Left lung (tissue), 10 donors: ENCODE results near the gene SH3PXD2B. TPM values are rescaled to one million over a fixed set of nuclear protein-coding genes. Genes with fewer than 3 reads are reported as not detected.
"Not testable (repeated sequence)": the region's sequence is repeated elsewhere in the genome, so short reads cannot be mapped to it uniquely, and the experiment has no call there.

ENCODE experiments used
- ATAC-seq: fragments of 200-7000 bp; cut with Tn5 transposase; one replicate; pipeline ENCODE4 v1.9.1; 2020; ENCODE audit warnings: moderate library complexity
- DNase-seq, 4 donors: peaks; one replicate each; pipeline ENCODE4 v3.0.0-alpha.2; 2013 to 2020
- H3K27ac ChIP-seq, 2 donors: fragments of 200-600 bp; sonication (generic) in 1 of 2; one replicate each; pipeline versions ENCODE4 v1.5.0 to v1.8.0; 2020 to 2021
- H3K27me3 ChIP-seq, 2 donors: fragments of 200-600 bp; sonication (generic) in 1 of 2; one replicate each; pipeline versions ENCODE4 v1.5.0 to v1.8.0; 2020 to 2021
- H3K36me3 ChIP-seq, 2 donors: fragments of 200-600 bp; sonication (generic) in 1 of 2; one replicate each; pipeline versions ENCODE4 v1.5.0 to v1.8.0; 2020 to 2021
- H3K4me1 ChIP-seq, 2 donors: fragments of 200-600 bp; one replicate each; pipeline ENCODE4 v1.8.0; 2021
- H3K4me3 ChIP-seq, 2 donors: fragments of 200-600 bp; sonication (generic) in 1 of 2; one replicate each; pipeline versions ENCODE4 v1.5.0 to v1.8.0; 2020 to 2021; ENCODE audit warnings: mild to moderate bottlenecking in 1 of 2
- H3K9me3 ChIP-seq, 2 donors: fragments of 200-600 bp; sonication (generic) in 1 of 2; one replicate each; pipeline versions ENCODE4 v1.5.0 to v1.8.0; 2020 to 2021
- CTCF ChIP-seq, 2 donors: fragments of 200-600 bp; sonication (generic) in 1 of 2; IDR thresholded peaks; one replicate each; pipeline versions ENCODE4 v1.5.0 to v1.8.0; 2021; ENCODE audit warnings: antibody characterized with exemption in 2 of 2
- intact Hi-C, 2 donors: fragments of 100-400 bp; cut with DNase I; formaldehyde crosslinking; loops; one replicate each; pipeline versions ENCODE4 v1.11.2 to v1.14.2; 2022
- polyA plus RNA-seq, 6 donors: library from polyadenylated mRNA; unstranded; fragments of 120-200 nt; gene quantifications; one replicate each; pipeline ENCODE4 v1.2.1, GENCODE V29; 2013; ENCODE audit not compliant: insufficient read length in 6 of 6
- total RNA-seq, 2 donors: library from RNA; stranded (reverse); fragmentation: NEBNext Ultra II Directional; extraction: Animal tissue kit (Norgen Biotek cat#: 25700); gene quantifications; one replicate each; pipeline ENCODE4 v1.2.1, GENCODE V29; 2021
- donor health status: DM: no; HTN: yes; CAD: no.
- donor health status: DM: no; HTN: no; CAD: no.

The SH3PXD2B gene
- total and polyA plus RNA-seq, 8 donors = 35.4 to 57.5 (median 43.8) TPM

- peaks cover 0 to 97% of the 10 kb centered on the region in 2 donors for H3K36me3 ChIP-seq
- H3K4me1 ChIP-seq = no peaks in the 10 kb centered on the region
- H3K27me3 ChIP-seq = no peaks in the 10 kb centered on the region
- H3K9me3 ChIP-seq = no peaks in the 10 kb centered on the region
- no peak overlapping the region for H3K27ac ChIP-seq
- TF ChIP-seq CTCF (IDR thresholded peaks at IDR 0.05) = no peak
- intact Hi-C loops = no loop called here
- no peak for ATAC-seq
- no peak overlapping the region for H3K4me3 ChIP-seq
- no peak for DNase-seq
Measured at GRCh38 chr5:172353846-172354245, 100.5 kb downstream of the SH3PXD2B start.

- no peak for DNase-seq
- no peak overlapping the region for H3K4me3 ChIP-seq
- no peak for TF ChIP-seq CTCF (IDR thresholded peaks at IDR 0.05)
- no peak for ATAC-seq
- no peak overlapping the region for H3K27ac ChIP-seq
- peaks cover 0 to 93% of the 10 kb centered on the region in 2 donors for H3K36me3 ChIP-seq
- H3K27me3 ChIP-seq = no peaks in the 10 kb centered on the region
- no peaks in the 10 kb centered on the region for H3K9me3 ChIP-seq
- intact Hi-C loops = no loop called here
- no peaks in the 10 kb centered on the region for H3K4me1 ChIP-seq
Measured at GRCh38 chr5:172353271-172353812, 101.0 kb downstream of the SH3PXD2B start.

GRCh38 chr5:172352526-172352925, 101.8 kb downstream of the SH3PXD2B start:
- DNase-seq, ATAC-seq, intact Hi-C loops, H3K27me3 ChIP-seq, H3K27ac ChIP-seq, H3K4me3 ChIP-seq, H3K4me1 ChIP-seq, H3K9me3 ChIP-seq: not testable (repeated sequence)
- peaks cover 0 to 93% of the 10 kb centered on the region in 2 donors for H3K36me3 ChIP-seq

- Histone ChIP-seq H3K4me1 (no peaks in the 10 kb centered on the region), H3K4me3 (no peak overlapping the region), H3K27me3 (no peaks in the 10 kb centered on the region), H3K36me3 (peaks cover 0 to 95% of the 10 kb centered on the region in 2 donors), H3K27ac (no peak overlapping the region), H3K9me3 (no peaks in the 10 kb centered on the region)
- no peak for ATAC-seq
- intact Hi-C loops = no loop called here
- no peak for DNase-seq
- no peak for TF ChIP-seq CTCF (IDR thresholded peaks at IDR 0.05)
Measured at GRCh38 chr5:172351240-172351778, 103.0 kb downstream of the SH3PXD2B start.

- no peak for DNase-seq
- no peaks in the 10 kb centered on the region for H3K4me1 ChIP-seq
- H3K9me3 ChIP-seq = no peaks in the 10 kb centered on the region
- H3K27ac ChIP-seq = no peak overlapping the region
- no peak for TF ChIP-seq CTCF (IDR thresholded peaks at IDR 0.05)
- intact Hi-C loops = no loop called here
- no peaks in the 10 kb centered on the region for H3K27me3 ChIP-seq
- no peak overlapping the region for H3K4me3 ChIP-seq
- no peak for ATAC-seq
- peaks cover 0 to 95% of the 10 kb centered on the region in 2 donors for H3K36me3 ChIP-seq
Measured at GRCh38 chr5:172350212-172351181, 103.8 kb downstream of the SH3PXD2B start.

- intact Hi-C loops, H3K9me3 ChIP-seq, H3K4me1 ChIP-seq, H3K27me3 ChIP-seq, H3K27ac ChIP-seq, H3K4me3 ChIP-seq, DNase-seq, ATAC-seq: not testable (repeated sequence)
- H3K36me3 ChIP-seq = peaks cover 0 to 88% of the 10 kb centered on the region in 2 donors
Measured at GRCh38 chr5:172348733-172349132, 105.6 kb downstream of the SH3PXD2B start.
